ENCODE measurements around the gene PARD3.

DNA sequence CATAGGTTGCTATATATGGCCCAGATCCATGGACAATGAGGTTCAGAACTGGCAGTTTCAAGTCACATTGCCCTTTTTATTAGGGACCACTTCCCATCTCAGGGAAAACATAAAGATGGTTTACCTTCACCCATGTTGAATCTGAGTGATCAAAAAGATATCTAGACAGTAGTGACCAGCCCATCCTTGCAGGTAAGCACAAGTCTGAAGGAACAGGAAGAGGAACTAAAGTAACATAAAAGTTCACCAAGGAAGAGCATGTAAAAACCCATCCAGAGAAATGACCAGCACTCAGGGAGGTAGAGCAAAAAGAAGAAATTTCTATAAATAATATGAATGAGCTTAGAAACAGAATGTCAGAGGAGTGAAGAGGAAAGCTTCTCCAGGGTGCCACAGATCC is 382.5 kb downstream of the PARD3 start:
- TF ChIP-seq, protein P1, sequence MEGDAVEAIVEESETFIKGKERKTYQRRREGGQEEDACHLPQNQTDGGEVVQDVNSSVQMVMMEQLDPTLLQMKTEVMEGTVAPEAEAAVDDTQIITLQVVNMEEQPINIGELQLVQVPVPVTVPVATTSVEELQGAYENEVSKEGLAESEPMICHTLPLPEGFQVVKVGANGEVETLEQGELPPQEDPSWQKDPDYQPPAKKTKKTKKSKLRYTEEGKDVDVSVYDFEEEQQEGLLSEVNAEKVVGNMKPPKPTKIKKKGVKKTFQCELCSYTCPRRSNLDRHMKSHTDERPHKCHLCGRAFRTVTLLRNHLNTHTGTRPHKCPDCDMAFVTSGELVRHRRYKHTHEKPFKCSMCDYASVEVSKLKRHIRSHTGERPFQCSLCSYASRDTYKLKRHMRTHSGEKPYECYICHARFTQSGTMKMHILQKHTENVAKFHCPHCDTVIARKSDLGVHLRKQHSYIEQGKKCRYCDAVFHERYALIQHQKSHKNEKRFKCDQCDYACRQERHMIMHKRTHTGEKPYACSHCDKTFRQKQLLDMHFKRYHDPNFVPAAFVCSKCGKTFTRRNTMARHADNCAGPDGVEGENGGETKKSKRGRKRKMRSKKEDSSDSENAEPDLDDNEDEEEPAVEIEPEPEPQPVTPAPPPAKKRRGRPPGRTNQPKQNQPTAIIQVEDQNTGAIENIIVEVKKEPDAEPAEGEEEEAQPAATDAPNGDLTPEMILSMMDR (conservative IDR thresholded peaks at IDR 0.05; ENCODE audit: low read length) = no peak
- no peak for TF ChIP-seq EZH2phosphoT487 (IDR thresholded peaks at IDR 0.05; ENCODE audit: borderline replicate concordance)

Data from Loucy (cell line).